Suprapubic skin (tissue), 4 donors: Measurements from ENCODE around the gene MCRIP2.

ENCODE experiments used
- POLR2A ChIP-seq, 2 donors: fragments of 450-650 bp; IDR thresholded peaks; one replicate each; pipeline ENCODE4 v1.6.1; 2017; ENCODE audit warnings: antibody characterized with exemption in 2 of 2, mild to moderate bottlenecking in 2 of 2, moderate library complexity in 2 of 2
- POLR2AphosphoS5 ChIP-seq, 3 donors: sonication (generic); formaldehyde crosslinking; IDR thresholded peaks; one replicate each; pipeline ENCODE4 v1.6.1; 2017; ENCODE audit warnings: antibody characterized with exemption in 3 of 3
- TF ChIP-seq, protein P1 (sequence below), 2 donors: fragments of 200-600 bp in 1 of 2; fragments of 450-650 bp in 1 of 2; sonication (generic) in 1 of 2; IDR thresholded peaks; one replicate each; pipeline ENCODE4 v1.5.1; 2016 to 2019; ENCODE audit warnings: antibody characterized with exemption in 2 of 2, mild to moderate bottlenecking in 1 of 2, moderate library complexity in 1 of 2

DNA sequence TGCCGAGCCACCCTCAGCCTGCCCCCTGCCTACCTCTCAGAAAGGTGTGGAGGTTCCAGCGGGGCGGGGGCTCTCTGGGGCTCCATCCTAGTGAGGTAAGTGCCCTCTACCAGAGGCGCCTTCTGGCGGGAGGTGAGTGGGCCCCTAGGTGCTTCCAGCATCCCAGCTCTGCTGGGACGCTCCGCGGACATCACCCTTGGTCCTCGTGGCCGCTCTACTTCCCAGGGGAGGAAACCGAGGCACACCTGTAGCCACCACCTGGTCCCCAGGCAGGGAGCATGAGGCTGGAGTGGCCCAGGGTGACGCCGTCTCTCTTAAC is 1.4 kb downstream of the MCRIP2 start:
- TF ChIP-seq POLR2A (IDR thresholded peaks at IDR 0.05) (no peak), POLR2AphosphoS5 (IDR thresholded peaks at IDR 0.05) (no peak)
- TF ChIP-seq, protein P1, sequence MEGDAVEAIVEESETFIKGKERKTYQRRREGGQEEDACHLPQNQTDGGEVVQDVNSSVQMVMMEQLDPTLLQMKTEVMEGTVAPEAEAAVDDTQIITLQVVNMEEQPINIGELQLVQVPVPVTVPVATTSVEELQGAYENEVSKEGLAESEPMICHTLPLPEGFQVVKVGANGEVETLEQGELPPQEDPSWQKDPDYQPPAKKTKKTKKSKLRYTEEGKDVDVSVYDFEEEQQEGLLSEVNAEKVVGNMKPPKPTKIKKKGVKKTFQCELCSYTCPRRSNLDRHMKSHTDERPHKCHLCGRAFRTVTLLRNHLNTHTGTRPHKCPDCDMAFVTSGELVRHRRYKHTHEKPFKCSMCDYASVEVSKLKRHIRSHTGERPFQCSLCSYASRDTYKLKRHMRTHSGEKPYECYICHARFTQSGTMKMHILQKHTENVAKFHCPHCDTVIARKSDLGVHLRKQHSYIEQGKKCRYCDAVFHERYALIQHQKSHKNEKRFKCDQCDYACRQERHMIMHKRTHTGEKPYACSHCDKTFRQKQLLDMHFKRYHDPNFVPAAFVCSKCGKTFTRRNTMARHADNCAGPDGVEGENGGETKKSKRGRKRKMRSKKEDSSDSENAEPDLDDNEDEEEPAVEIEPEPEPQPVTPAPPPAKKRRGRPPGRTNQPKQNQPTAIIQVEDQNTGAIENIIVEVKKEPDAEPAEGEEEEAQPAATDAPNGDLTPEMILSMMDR (IDR thresholded peaks at IDR 0.05), result no peak
